NCI-H146 treated with DMSO at 0.1 percent for 48 hours (cell line): ENCODE measurements around the gene KLK4.
A peak's percentile ranks its signal among the peaks of the same experiment; 100 is the strongest.

ENCODE experiments used
- DNase-seq: peaks from one replicate; lab custom pipeline; 2025; ENCODE audit not compliant: unreplicated experiment; lab: John Stamatoyannopoulos, UW

KLK4 gene, protein sequence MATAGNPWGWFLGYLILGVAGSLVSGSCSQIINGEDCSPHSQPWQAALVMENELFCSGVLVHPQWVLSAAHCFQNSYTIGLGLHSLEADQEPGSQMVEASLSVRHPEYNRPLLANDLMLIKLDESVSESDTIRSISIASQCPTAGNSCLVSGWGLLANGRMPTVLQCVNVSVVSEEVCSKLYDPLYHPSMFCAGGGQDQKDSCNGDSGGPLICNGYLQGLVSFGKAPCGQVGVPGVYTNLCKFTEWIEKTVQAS

DNA sequence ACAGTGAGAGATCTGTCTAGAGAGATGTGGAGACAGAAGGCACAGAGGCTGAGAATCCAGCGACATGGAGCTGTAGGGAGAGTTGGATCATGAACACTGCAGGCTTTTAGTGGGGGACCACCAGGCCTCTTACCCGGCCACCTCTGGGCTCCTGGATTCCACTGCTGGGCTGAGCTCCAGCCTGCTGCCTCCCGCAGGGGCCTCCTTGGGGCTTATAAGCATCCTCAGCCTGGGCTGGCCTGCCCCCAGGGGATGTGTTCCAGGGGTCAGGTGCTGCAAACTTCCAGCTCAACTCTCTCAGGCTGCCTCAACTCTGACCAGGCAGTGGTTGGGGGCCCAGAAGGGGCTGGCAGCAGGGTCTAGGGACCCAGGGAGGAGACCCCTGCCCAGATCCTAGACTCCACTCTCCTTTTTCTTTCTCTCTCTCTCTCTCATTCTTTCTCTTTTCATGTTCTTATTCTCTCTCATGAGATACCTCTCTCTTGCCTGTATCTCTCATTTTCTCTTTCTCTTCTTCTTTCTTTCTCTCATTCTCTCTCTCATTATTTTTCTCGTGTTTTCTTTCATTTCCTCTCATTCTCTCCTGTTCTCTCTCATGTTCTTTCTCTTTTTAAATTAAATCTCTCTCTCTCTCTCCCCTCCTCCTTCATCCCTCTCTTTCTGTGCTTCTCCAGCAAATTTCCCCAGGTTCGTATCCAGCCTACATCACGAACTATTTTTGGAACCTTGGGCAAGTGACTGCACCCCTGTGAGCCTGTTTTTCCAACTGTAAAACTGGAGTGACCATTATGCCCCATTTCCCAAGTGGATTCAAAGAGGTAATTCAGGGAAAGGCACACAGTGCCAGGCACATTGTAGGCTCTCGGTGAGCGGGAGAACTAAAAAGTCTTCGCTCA is at the start of gene KLK4:
TSS of gene KLK4 (minus strand) at position 190 of the 896 bp plus-strand sequence. CDS start 657 bp downstream, outside the sequence.
- no peak for DNase-seq

DNA sequence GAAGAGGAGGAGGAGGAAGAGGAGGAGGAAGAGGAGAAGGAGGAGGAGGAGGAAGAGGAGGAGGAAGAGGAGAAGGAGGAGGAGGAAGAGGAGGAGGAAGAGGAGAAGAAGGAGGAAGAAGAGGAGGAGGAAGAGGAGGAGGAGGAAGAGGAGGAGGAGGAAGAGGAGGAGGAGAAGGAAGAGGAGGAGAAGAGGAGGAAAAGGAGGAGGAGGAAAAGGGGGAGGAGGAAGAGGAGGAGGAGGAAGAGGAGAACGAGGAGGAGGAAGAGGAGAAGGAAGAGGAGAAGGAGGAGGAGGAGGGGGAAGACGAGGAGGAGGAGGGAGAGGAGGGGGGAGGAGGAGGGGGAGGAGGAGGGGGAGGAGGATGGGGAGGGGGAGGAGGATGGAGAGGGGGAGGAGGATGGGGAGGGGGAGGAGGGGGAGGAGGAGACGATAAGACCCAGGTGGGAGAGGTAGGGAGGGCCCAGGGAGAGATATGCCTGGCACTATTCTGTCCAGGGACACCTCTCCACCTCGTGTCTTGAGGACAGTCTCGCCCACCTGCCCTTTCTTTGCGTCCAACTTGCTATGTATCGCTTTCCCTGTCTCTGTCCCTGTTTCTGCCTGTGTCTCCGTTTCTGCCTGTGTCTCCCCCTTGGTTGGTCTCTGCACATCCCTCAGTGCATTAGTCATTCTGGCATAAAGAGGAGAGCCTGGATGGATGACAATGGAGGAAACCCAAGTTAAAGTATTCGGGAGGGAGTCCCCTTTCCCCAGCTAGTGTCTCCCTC is 48.7 kb upstream of the KLK4 start:
- DNase-seq, result no peak

DNA sequence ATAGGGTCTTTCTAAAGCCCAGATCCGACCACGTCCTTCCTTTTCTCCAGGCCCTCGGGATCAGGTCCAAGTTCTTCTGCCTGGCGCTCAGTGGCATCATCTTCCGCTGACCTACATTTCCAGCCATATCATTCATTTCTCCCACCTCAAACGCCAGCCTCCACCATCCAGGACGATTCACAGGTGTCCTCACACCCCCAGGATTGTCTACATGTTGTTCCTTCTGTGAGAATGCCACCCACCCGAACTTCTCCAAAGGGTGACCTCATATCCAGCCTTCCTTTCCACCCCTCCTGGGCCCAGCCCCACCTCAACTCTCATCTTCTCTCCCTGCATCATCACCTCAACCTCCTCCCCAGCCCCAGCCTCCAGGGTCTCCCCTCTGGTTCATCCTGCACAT is 46.4 kb upstream of the KLK4 start:
- no peak for DNase-seq

DNA sequence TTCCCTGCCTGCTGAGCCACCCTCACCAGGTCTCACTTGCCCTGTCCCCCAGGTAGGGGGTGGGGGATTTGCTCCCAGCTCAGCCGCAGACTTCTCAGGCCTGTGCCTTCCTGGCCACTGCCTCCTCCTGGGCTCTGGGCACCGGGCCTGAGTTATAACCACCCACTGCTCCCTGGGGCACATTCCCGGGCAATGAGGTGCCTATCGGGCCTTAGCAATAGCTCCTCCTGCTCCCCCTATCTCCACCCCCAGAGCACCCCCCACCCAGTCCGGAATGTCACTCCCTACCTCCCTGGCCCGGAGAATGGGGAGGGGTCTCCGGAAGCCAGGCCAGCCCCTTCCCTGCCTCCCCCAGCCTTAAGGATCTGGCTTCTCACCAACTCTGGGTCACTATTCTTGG is 41.7 kb upstream of the KLK4 start, which contains the start of gene KLK5:
TSS of gene KLK5 (minus strand) at position 129 of the 400 bp plus-strand sequence. CDS start 381 bp downstream, outside the sequence.
- no peak for DNase-seq

DNA sequence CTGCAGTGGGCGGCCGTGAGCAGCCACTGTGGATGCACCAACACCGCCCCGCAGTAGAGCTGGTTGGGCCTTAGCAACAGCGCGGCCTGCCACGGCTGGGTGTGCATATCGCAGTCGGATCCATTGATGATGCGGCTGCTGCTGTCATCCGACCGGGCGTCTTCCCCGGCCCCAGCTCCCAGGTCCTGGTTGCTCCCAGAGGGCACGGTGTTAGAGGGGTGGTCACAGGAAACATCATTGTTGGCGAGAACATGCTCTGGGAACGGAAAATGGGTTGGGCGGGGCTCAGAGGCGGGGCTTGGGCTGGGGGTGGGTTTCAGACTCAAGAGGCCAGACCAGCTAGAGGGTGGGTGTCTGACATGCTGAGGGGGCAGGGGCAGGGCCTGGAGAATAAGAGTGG is 38.7 kb upstream of the KLK4 start:
- no peak for DNase-seq

DNA sequence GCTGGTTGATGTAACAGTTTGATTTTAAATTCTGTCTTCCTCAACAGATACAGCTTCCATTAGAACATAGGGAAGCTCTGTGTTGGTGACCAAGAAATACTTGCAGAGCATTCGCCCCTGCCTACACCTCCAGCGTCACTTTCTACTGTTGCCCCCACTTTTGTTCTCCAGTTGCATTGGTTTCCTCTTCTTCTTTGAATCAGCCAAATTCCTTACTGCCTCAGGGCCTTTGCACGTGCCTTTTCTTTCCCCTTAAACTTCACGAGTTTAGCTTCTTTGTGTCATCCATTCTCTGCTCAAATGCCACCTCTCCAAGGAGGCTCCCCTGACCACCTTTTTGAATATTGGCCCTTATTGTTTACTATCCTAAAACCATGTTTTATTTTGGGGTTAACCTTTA is 35.9 kb upstream of the KLK4 start:
- no peak for DNase-seq

DNA sequence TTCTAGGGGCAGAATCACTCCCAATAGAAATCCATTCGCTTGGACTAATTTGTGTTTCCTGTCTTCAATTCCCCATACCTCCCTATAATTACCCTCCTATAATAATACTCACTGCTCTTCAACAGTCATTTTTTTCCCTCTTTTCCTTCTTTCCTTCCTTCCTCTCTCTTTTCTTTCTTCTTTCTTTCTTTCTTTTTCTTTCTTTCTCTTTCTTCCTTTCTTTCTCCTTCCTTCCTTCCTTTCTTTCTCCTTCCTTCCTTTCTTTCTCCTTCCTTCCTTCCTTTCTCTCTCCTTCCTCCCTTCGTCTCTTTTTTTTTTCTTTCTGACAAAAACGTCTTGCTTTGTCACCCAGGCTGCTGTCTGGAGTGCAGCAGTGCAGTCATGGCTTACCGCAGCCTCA is 33.6 kb upstream of the KLK4 start:
- DNase-seq, result no peak

DNA sequence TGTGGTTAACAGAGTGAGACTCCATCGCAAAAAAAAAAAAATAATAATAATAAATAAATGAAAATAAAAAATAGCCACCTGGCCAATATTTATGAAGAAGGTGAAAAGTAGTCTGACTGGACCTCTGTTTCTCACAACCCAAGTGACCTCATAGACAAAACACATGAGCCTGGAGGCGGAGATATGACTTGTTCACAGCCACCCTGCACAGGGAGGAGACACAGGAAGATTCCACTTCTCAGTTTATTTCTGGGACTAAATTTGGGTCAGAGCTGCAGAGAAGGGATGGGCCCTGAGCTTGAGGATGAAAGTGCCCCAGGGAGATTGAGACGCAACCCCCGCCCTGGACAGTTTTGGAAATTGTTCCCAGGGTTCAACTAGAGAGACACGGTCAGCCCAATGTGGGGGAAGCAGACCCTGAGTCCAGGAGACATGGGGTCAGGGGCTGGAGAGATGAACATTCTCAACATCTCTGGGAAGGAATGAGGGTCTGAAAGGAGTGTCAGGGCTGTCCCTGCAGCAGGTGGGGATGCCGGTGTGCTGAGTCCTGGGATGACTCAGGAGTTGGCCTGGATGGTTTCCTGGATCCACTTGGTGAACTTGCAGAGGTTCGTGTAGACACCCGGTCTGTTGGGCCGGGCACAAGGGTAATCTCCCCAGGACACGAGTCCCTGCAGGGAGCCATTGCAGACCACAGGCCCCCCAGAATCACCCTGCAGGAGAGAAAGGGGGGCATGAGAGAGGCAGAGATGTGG is 32.1 kb upstream of the KLK4 start:
- DNase-seq, result no peak

DNA sequence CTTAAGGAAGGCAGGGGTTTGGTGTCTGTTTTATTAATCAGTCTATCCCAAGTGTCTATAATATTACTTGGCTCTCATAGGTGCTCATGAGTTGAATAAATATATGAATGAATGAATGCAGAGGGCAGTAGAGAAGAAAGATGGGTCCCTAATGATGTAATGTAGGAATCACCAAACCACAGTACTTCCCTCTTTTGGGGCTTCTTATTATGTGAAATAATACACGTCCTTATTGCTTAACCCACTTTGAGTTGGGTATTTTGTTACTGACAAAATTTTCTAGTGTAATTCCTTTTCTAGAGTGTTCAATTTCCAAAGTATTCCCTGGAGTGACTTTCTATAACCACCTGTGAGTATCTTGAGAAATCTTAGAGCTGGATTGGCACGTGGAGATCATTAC is 28.4 kb upstream of the KLK4 start:
- no peak for DNase-seq

DNA sequence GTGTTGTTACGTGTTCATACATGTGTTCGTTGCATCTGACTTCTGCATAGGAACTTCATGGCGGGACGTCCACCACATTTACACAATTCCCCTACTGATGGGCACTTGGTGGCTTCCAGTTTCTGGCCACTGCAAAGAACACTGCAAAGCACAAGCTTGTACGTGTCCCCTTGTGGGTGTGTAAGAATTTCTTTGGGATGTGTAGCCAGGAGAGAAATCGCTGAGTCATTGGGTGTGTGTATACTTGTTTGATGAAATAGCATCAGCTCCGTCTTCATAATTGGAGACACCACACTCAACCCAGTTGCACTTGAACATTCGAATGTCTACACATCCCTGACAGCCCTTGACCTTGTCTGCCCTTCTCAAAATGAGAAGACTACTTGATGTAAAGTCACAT is 22.4 kb upstream of the KLK4 start:
- DNase-seq, result no peak

DNA sequence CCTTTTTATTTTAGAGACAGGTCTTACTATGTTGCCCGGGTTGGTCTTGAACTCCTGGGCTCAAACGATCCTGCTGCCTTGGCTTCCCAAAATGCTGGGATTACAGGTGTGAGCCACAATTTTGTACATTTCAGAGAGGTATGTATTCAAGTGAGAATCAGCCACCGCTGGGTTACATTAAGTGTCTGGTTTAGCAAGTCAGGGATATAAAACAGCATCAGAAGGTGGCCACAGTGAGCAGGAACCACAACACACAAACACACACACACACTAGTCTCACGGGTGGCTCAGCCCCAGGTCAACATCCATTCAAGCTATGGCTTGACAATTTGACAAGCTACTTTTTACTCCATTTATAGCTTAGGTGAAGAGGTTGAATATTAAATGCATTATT is 21.5 kb upstream of the KLK4 start:
- no peak for DNase-seq

DNA sequence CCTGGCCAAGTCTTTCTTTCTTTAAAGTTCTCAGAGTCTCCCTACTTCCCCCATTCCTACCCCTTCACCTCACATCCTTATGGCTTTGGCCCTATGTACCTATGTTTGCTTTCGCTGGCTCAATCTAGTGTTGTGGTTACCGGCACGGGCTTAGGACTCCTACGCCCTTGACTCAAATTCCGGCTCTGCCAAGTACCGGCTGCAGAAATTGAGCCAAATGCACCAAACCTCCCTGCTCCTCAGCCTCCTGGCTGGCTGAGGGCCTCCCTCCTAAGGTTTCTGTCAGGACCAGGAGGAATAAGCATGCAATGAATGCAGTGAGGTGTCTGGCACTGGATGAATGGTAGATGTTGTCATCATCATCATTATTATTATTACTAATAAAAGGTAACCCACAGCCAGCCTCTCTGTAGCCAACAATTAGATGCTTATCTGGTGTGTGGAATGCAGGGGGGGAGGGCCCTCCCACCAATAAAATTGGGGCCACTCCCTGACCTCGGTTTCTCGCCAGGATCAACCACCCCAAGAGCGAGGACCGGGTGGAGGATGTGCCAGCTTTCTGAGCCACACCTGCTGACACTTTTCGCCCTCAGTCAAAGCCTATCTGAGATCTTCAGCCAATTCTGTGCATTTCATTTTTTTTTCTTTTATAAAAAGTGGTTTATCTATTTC is 21.0 kb upstream of the KLK4 start:
- no peak for DNase-seq

DNA sequence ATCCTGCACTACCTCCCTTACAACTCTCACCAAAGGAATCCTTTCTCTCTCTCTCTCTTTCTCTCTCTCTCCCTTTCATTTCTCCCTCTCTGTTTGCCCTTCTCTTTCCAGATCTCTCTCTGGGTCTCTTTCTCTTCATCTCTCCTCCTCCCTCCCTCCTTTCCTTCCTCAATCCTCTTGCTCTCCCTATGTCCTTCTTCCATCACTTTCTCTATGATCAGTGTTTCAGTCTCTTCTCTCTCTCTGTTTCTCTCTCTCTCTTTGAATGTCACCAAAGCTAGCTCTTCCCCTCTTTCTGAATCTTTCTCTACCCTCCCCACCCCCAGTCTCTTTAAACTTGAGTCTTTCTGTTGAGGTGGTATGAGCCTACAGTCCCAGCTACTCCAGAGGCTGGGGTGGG is 19.8 kb upstream of the KLK4 start:
- DNase-seq, result no peak

DNA sequence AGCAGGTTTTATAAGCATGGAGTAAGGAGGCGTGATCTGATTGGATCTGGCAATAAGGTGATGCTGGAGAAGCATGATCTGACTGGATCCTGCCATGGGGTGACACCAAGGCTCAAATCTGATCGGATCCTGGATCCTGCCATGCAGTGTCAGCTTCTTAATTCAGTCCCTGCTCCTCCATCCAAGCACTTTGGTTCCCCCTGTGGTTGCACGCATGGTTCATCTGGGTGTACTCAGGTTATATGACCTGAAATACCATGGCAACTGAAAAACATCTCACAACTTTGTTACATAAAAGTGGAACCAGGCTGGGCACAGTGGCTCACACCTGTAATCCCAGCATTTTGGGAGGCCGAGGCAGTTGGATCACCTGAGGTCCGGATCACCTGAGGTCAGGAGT is 17.6 kb upstream of the KLK4 start:
- DNase-seq, result no peak

DNA sequence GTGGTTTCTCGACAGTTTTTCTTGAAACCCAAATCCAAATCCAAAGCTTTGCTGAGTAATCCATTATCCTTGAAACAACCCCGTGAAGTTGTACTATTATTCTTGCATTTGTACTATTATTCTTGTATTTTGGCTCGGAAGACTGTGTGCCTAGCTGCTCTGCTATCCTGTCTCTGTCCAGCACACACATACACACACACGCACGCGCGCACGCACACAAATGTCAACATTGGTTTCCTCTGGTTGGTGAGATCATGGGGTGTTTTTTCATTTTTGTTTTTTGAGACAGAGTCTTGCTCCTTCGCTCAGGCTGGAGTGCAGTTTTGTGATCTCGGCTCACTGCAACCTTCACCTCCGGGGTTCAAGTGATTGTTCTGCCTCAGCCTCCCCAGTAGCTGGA is 14.9 kb upstream of the KLK4 start:
- DNase-seq, result no peak

DNA sequence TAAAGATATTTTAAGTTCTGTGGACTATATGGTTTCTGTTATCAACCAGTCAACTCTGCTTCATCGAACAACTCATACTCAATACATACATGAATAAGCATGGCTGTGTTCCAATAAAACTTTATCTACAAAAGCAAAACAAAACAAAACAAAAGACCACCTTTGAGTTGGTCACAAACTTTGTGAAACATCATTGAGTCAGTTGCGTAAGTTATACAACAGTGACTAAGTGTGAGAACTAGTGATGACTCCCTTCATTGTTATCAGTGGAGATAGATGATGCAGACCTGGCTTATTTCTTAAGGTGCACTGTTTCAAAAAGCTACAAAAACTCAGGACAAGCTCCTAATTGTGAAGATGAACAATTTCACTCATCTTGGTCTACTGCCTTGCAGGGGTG is 14.5 kb upstream of the KLK4 start:
- DNase-seq, result no peak

DNA sequence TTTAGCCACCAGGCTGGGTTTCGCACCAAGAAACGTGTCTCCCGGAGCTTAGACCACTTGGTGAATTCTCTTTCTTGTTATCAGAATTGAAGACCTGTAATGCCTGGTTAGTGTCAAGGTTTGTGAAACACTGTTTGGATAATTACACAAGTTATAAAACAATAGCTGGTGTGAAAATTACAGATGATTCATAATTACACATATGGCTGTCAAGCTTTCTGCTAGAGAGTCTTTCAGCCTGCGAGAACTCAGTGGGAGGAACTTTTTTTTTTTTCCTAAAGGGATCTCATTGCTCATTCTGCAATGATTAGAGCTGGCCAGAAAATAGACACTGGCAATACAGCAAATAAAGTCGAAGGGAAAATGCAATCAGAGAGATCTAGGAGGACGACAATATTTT is 13.4 kb upstream of the KLK4 start:
- no peak for DNase-seq

DNA sequence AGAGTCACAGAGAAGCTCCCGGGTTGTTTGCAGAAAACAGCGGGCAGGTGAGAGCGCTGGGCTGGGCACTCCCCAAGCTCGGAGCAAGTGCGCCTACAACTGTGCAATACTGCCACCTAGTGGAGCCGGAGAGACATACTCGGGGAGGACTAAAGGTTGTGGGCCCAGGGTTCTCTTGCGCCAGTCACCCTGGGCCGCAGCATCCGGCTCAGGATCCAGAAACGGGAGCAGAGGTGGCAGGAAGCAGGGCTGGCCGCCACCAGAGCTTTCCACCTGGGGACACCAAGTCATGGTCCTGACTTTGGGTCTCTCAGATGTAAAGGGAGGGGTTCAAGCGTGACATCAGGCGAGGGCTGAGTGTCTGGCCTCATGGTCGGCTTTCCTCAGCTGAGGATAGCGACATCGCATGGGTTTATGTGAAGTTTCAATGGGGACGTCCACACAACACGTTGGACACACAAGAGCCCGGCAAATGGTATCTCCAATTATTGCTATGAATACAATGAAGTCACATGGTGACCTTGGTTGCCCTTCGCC is 11.2 kb upstream of the KLK4 start:
- peak; percentile 92 for DNase-seq

DNA sequence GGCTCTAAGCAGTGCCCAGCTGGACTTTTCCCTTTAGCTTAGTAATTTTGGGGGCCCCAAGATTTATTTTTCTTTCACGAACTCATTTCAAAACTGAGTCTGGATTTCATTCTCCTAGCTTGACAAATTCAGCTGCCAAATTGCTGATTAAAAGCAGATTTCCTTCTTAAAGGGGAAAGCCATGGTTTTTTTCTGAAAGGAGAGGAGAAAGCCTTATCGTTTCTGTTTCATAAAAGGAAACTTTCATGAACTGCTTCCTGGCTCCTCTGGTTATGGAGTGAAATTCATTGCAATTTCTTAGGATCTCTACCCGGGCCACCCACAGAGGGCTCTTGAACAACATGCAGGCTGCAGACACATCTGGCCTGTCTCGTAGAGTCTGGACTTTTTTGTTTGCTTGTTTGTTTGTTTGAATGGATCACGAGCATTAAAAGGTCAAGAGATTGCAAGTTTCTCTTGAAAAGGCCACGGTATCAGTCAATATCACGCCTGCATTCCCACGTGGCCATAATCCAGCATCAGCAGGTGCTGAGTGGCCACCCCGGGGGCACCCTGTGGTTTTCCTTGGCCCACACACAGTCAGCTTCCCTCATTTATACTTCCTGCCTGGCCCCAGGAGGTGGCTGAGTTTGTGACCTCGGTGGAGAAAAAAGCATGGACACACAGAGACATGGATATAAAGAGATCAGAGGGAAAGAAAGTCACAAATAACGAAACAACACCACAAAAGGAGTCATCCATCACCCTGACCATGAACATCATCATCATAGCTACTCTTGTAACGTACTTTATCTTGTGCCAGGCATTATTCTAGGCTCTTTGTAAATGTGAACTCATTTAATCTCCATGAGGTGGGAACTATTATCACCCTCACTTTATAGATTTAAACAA is 10.5 kb upstream of the KLK4 start:
- DNase-seq, result peak; percentile 79
